CD4-positive, alpha-beta T cell treated with Interleukin-15 for 1 hour (primary cell): ENCODE results near the gene TRMT44.
"Not testable (repeated sequence)": the region's sequence is repeated elsewhere in the genome, so short reads cannot be mapped to it uniquely, and the experiment has no call there.

Experiments
- DNase-seq: peaks from one replicate; pipeline ENCODE4 v3.0.0-alpha.2; 2020

Gene TRMT44

DNA sequence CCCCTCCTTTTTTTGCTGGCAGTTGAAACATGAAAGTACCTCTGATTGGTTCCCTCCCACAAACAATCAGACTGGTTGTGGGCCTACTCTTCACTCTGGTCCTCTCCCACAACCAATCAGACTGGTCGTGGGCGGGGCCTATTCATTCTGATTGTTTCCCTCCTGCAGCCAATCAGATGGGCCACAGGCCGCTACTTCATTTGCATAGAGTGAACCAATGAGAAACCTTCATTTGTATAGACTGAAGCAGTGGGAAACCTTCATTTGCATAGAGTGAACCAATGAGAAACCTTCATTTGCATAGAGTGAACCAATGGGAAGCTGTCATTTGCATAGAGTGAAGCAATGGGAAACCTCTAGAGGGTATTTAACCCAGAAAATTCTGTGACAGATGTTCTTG, 55.2 kb downstream of the TRMT44 start:
- DNase-seq = no peak

DNA sequence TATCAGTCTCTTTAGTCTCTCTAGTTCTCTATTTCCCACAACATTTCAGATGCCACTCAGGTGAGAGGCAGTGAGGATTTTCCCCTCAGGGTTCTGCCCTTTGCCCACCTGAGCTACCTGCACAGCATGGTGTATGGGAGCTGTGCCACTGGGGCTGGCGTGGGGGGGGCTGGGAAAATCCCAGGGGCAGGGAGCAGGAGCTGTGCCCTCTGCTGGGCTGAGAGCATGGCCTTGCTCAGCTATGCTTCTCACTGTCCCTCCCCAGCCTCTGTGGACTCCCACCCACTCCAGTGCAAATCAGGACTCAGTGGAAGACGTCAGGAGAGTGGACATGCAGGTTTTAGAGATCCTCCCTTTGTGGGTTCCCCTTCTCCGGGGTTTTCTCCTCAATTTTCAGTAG, 57.2 kb downstream of the TRMT44 start:
- DNase-seq = peak; percentile 4

- peak; percentile 12 for DNase-seq
Measured at GRCh38 chr4:8500966-8501365, 60.4 kb downstream of the TRMT44 start.

DNA sequence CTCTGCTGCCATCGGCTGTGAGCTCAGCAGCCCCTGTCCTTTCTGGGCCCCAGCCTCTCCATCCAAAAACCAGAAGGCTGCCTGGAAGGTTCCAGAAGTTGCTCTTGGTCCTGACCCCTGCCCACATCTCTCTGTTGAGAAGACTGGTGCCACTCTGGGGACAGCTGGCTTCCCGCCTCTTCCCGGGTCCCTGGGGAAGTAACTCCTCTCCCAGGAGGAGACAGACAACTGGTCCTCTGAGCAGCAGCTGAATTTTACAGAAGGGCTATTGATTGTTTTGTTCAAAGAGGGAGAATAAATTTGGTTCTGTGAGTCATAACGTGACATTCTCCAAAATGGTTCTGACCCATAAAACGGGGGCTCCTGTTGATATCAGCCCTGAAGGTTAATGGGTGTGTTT, 61.2 kb downstream of the TRMT44 start:
- DNase-seq = no peak

DNA sequence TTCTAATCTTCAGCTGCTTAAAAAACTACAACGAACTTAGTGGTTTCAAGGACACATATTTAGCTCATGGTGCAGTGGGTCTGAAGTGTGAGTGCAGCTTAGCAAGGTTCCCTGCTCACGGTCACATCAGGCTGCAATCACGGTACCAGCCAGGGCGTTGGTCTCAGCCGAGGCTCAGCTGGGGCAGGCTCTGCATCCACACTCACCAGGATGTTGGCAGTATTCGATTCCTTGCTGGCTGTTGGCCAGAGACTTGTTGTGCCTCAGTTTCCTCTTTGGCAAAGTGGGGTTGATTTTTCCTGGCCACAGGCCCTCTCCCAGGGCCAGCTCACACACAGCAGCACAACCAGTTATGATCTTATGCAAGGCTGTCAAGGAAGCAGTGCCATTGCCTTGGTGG, 61.8 kb downstream of the TRMT44 start:
- DNase-seq = no peak

GRCh38 chr4:8502836-8503585, 62.4 kb downstream of the TRMT44 start:
- DNase-seq = no peak

- DNase-seq = no peak
Measured at GRCh38 chr4:8503801-8504200, 63.2 kb downstream of the TRMT44 start.

DNA sequence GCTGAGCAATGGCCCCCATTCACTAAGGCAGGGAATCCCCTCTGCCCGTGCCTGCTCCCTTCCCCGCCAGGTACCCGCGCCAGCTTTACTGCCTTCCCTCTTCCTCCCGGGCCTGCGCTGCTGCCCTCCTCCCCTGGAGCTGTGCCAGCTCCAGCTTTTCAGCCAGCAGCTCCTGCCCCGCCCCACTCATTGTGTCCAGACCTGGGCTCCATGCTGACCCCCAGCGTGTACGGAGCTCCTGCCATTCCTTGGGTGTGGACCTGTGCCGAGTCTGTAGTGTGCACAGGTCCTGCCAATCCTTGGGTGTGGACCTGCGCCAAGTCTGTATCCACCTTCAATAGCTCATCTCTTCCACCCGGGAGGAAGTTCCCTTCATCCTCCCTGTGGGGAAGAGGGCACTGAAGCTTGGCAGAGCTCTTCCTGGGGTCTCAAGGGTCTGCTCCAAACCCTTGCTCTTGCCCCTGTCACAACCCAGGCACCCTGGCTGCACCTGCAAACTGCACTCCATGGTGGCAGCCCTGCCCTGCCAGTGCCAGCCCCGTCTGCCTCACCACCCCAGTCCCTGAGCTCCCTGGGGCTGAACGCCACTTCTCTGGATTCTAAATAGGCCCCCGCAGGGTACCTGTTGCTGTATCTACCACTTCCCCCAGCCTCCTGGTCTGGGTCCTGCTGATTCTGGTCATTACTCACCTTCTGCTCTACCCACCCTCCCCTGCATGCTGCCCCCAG, 63.9 kb downstream of the TRMT44 start:
- DNase-seq = no peak

GRCh38 chr4:8505229-8505628, 64.7 kb downstream of the TRMT44 start:
- DNase-seq = no peak

DNA sequence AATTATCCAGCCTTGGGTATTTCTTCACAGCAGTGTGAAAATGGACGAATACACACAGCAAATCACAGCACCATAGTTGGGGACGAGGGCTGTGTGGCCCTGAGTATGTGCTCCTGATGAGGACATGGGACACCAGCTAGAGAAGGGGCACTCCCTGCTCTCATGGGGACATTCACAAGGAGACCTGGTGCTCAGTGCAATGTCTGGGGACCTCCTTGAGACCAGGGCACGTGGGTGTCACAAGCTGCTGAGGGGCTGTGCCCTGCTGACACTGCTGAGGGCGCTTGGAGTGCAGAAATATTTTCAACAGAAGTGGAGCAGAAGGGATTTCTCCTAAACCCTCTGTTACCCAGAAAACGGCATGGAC, 65.4 kb downstream of the TRMT44 start:
- DNase-seq = no peak

- DNase-seq = peak; percentile 5
Measured at GRCh38 chr4:8506373-8507195, 66.0 kb downstream of the TRMT44 start.

- DNase-seq = no peak
Measured at GRCh38 chr4:8507196-8507570, 66.6 kb downstream of the TRMT44 start.

DNA sequence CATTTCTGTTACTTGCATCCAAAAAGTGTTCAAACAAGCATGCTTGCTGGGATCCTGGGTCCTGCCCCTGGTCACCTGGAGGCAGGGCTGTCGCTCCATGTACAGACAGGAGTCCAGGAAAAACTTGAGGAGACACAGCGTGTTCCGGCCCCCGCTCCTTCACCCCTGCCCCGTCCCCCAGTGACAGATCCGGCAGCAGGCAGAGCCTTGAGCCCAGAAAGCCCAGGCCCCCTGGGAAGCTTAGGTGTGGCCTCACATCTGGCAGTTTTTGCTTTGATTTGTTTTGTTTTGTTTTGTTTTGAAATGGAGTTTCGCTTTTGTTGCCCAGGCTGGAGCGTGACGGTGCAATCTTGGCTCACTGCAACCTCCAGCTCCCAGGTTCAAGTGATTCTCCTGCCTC, 67.0 kb downstream of the TRMT44 start:
- no peak for DNase-seq

DNA sequence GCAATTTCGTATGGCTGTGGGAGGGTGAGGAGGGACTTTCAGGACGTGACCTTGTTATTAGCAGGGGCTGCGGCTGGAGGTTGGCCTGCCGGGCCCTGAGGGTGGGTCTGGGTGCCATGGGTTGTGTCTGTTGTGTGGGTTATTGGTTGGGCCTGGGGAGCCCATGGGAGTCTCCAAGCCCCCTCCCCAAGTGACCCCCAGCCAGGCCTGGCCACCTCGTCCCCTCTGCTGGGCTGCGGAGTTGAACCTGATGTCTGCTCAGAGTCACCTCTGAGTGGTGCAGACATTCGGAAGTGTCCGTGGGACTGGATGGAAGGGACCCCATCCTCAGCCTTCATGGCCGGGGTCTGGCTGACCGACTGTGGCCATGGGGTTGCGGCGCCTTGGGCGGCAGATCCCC, 67.7 kb downstream of the TRMT44 start:
- DNase-seq = no peak

DNA sequence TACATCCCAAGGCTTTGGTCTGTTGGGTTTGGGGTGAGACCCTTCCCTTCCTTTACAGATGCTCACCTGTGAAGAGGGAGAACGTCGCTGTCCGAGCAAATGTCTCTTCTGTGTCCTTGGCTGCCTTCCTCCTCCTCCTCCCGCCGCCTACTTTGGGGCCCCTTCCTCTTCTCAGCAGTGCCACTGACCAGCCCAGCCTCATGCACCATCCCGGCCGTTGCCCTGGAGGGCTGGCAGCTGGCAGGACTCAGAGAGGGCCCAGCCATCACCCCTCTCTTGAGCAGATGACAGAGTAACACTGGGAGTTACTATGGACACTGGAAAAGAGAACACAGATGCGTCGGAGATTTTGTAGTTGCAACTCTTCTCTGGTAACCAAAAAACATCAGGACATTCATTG, 68.2 kb downstream of the TRMT44 start:
- DNase-seq = no peak

DNA sequence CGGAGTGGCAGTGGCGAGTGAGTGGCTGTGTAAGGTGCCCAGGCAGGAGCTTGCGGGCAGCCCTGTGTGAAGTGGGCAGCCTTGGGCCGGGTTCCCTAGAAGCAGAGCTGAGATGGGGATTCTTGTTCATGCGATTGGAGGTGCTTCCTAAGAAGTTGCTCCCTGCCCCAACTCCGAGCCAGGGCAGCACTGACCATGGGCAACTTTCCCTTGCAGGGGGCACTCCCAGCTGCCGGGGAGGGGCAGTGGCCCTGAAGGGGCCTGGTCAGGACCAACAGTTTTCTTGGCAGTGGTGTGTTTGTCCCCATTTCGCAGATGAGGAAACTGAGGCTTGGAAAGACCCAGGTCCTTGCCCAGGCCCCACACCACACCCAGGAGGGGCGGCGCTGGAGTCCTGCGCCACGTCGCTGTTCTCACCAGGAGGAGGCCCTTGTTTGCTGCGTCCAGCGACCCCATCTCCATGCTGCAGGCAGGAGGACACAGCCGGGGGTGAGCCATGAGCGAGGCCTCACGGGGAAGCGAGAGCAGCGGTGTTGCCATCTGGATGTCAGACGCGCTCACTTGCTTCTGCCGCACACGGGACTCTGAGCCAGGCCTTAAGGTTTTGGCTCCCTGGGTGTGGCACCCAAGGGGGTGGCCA, 68.9 kb downstream of the TRMT44 start:
- no peak for DNase-seq

DNA sequence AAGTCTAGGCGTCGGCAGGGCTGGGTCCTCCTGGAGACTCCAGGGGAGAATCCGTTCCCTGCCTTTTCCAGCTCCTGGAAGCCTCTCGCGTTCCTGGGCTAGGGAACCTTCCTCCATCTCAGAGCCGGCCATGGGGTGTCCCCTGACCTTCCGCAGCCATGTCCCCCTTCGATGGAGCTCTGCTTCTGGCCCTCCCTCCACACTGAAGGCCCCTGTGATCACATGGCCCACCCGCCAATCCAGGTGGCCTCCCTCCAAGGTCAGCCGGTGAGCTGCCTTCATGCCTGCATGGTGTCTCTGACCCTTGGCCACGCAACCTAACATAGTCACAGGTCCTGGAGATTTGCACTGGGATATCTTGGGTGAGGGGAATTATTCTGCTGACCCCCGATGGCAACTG, 69.6 kb downstream of the TRMT44 start:
- DNase-seq = no peak

DNA sequence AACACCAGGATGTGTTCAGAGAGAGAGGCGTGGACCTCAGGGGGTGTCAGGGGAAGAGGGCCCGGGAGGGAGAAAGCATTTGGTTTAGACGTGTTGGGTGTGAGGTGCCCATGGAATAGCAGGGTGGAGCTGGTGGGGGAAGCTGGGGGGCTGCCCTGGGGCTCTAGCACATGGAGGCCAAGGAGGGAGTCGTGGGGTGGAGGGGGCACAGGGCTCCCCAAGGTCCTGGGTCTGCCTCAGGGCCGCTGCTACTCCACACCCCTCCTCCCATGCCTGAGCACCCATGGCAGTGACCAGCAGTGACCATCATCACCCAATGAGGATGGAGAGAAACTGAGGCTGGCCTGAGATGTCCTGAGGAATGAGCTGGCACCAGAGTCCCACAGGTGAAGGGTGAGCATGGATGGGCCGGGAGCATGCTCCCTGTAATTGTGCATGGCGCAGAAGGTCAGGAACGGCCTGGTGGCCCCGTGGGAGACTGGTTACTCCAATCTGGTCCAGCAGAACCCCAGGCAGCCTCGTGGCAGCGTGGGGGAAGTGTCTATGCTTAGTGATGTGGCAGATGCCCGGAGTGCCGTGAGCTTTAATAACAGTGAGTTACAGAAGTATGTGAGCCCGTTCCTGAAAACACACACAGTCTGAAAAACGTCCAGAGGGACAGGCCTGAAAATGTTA, 70.2 kb downstream of the TRMT44 start:
- no peak for DNase-seq

GRCh38 chr4:8512510-8512909, 71.9 kb downstream of the TRMT44 start:
- DNase-seq = no peak

GRCh38 chr4:8513080-8513479, 72.5 kb downstream of the TRMT44 start:
- DNase-seq = not testable (repeated sequence)

DNA sequence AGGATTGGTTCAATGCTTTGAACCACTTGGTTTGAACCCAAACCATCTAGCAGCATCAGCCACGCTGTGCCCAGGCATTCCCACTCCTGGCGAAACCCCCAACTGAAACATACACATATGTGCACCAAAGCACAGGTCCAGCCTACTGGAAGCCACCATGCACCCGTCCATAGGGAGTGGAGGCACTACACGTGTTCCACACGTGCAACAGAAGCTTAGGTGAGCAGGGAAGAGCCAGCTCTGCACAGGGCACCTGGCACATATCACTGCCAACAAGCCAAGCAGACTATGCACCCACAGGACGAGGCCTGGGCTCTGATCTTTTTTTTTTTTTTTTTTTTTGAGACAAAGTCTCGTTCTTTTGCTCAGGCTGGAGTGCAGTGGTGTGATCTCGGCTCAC, 73.4 kb downstream of the TRMT44 start:
- DNase-seq = no peak

DNA sequence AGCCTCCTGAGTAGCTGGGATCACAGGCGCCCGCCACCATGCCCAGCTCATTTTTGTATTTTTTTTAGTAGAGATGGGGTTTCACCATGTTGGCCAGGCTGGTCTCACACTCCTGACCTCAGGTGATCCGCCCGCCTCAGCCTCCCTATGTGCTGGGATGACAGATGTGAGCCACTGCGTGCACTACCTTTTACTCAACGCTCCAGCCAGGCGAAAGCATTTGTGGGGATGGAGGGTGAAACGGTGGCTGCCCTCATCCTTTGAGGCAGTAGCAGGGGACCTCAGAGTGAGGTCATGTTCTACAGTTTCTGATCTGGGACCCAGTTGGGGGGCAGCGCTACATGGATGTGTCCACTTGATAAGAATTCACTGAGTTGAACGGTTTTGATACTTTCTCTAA, 73.8 kb downstream of the TRMT44 start:
- DNase-seq = no peak
